NCI-H2196 treated with DMSO at 0.1 percent for 48 hours (cell line): ENCODE measurements around the gene MINDY4.

Experiments
- DNase-seq: peaks from one replicate; lab custom pipeline; 2025; ENCODE audit not compliant: unreplicated experiment; lab: John Stamatoyannopoulos, UW

MINDY4 gene

GRCh38 chr7:30925913-30926312 lies 154.7 kb downstream of the MINDY4 start:
- DNase-seq: no peak

- no peak for DNase-seq
Observed at GRCh38 chr7:30926313-30926712, 155.1 kb downstream of the MINDY4 start.

- no peak for DNase-seq
Observed at GRCh38 chr7:30927040-30927439, 155.8 kb downstream of the MINDY4 start.

- DNase-seq: no peak
Observed at GRCh38 chr7:30927559-30927958, 156.3 kb downstream of the MINDY4 start.

- DNase-seq: no peak
Observed at GRCh38 chr7:30928254-30928872, 157.1 kb downstream of the MINDY4 start.

- no peak for DNase-seq
Observed at GRCh38 chr7:30929686-30930085, 158.5 kb downstream of the MINDY4 start.

GRCh38 chr7:30930621-30931020 lies 159.4 kb downstream of the MINDY4 start:
- DNase-seq: no peak

GRCh38 chr7:30931161-30931928 lies 160.1 kb downstream of the MINDY4 start:
- no peak for DNase-seq

GRCh38 chr7:30931929-30932540 lies 160.8 kb downstream of the MINDY4 start:
- DNase-seq: no peak

GRCh38 chr7:30932562-30932961 lies 161.3 kb downstream of the MINDY4 start:
- DNase-seq: no peak

GRCh38 chr7:30933124-30933974 lies 162.1 kb downstream of the MINDY4 start:
- DNase-seq: no peak

- DNase-seq: no peak
Observed at GRCh38 chr7:30934225-30934624, 163.0 kb downstream of the MINDY4 start.

GRCh38 chr7:30934732-30935568 lies 163.7 kb downstream of the MINDY4 start:
- no peak for DNase-seq

GRCh38 chr7:30935569-30935877 lies 164.3 kb downstream of the MINDY4 start:
- no peak for DNase-seq

- no peak for DNase-seq
Observed at GRCh38 chr7:30936650-30937245, 165.5 kb downstream of the MINDY4 start.

GRCh38 chr7:30937416-30937815 lies 166.2 kb downstream of the MINDY4 start:
- DNase-seq: no peak

- DNase-seq: peak; percentile 59
Observed at GRCh38 chr7:30938435-30939316, 167.5 kb downstream of the MINDY4 start.

GRCh38 chr7:30941582-30942323 lies 170.5 kb downstream of the MINDY4 start:
- no peak for DNase-seq
